Coronary artery (tissue), 2 donors: ENCODE measurements around the gene CHTF8.

Source experiments
- DNase-seq: peaks from one replicate; pipeline ENCODE4 v3.0.0-alpha.2; 2017; ENCODE audit warnings: low spot score
- H3K27ac ChIP-seq, 2 donors: fragments of 200-600 bp; sonication (generic); one replicate each; pipeline ENCODE4 v1.5.1; 2016 to 2019
- H3K4me3 ChIP-seq: fragments of 200-600 bp; sonication (generic); 2 replicates; pipeline ENCODE4 v1.5.1; 2016; ENCODE audit warnings: mild to moderate bottlenecking, moderate library complexity
- CTCF ChIP-seq: fragments of 200-600 bp; sonication (generic); IDR thresholded peaks from one replicate; pipeline ENCODE4 v1.5.1; 2019; ENCODE audit warnings: antibody characterized with exemption

The CHTF8 gene

GRCh38 chr16:69106491-69107315 is 25.7 kb downstream of the CHTF8 start:
- no peak for DNase-seq
- Histone ChIP-seq H3K27ac (no peak overlapping the region), H3K4me3 (peak overlapping the region; percentile 65)
- TF ChIP-seq CTCF = no peak

GRCh38 chr16:69105501-69106361 is 26.7 kb downstream of the CHTF8 start, which contains the start of gene HAS3:
Gene HAS3, plus strand, starts transcription at chr16:69105653. Its CDS starts 3,743 bp downstream, at chr16:69109396.
- DNase-seq = no peak
- peak within 1 kb of the TSS; percentile 65 for H3K4me3 ChIP-seq
- H3K27ac ChIP-seq = no peak within 1 kb of the TSS
- TF ChIP-seq CTCF = no peak

GRCh38 chr16:69100071-69100691 is 32.2 kb downstream of the CHTF8 start:
- no peak for DNase-seq
- Histone ChIP-seq H3K27ac (no peak overlapping the region), H3K4me3 (no peak overlapping the region)
- no peak for TF ChIP-seq CTCF

DNA sequence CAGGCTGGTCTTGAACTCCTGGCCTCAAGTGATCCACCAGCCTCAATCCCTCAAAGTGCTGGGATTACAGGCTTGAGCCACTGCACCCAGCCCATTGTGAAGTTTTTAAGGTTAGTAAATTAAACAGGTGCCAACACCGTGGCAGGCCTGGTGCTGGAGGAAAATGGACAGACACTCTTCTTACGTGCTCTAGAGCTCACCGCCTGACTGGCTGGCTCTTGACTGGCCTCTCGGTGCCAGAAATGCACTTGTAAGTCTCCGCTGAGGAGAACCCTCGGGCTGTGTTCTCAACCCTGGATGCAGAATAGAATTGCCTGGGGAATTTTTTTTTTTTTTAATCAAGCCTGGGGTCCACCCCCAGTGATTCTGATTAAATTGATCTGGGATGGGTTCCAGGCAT is 37.2 kb downstream of the CHTF8 start:
- no peak for TF ChIP-seq CTCF
- Histone ChIP-seq H3K27ac (no peak overlapping the region), H3K4me3 (no peak overlapping the region)
- no peak for DNase-seq

GRCh38 chr16:69094501-69094900 is 37.9 kb downstream of the CHTF8 start:
- Histone ChIP-seq H3K4me3 (no peak overlapping the region), H3K27ac (no peak overlapping the region)
- no peak for DNase-seq
- no peak for TF ChIP-seq CTCF

DNA sequence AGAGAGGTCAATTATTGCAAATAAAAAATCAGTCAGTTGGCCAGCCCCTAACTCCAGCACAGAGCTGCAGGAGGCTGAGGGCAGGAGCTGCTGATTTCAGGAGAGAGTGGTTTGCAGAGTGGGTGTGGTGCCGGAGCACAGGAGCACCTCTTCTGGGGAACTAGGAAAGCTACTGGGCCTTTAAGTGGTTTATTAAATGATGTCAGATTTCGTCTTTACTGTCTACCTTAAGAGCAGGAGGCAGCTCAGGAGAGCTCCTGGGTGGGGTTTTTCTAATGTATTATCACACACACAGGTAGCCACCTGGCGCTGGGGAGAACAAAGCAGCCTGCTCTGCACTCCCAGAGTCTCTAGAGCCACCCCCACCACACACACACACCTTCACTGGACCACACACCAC is 38.4 kb downstream of the CHTF8 start:
- no peak for TF ChIP-seq CTCF
- Histone ChIP-seq H3K4me3 (no peak overlapping the region), H3K27ac (no peak overlapping the region)
- DNase-seq = no peak
